Middle frontal gyrus (tissue), 1 donor: Measurements from ENCODE around the gene MED15.
"Not testable (repeated sequence)": the region's sequence is repeated elsewhere in the genome, so short reads cannot be mapped to it uniquely, and the experiment has no call there.

Experiments
- DNase-seq: peaks from one replicate; pipeline ENCODE4 v3.0.0-alpha.2; 2015; ENCODE audit warnings: low spot score; ENCODE audit errors: extremely low spot score

The MED15 gene

GRCh38 chr22:20507253-20508066 lies at the start of gene MED15:
Gene MED15 (plus strand): TSS chr22:20507610. CDS start chr22:20507679, 69 bp downstream.
- peak; percentile 85 for DNase-seq

- no peak for DNase-seq
These were observed 48.8 kb upstream of the MED15 start for GRCh38 chr22:20458530-20459151.

- no peak for DNase-seq
These were observed 48.3 kb upstream of the MED15 start for GRCh38 chr22:20459152-20459542.

- no peak for DNase-seq
These were observed 47.5 kb upstream of the MED15 start for GRCh38 chr22:20459862-20460261.

- no peak for DNase-seq
These were observed 43.9 kb upstream of the MED15 start for GRCh38 chr22:20463324-20464095.

GRCh38 chr22:20464096-20464614 lies 43.3 kb upstream of the MED15 start:
- no peak for DNase-seq

- no peak for DNase-seq
These were observed 42.3 kb upstream of the MED15 start for GRCh38 chr22:20464912-20465758.

GRCh38 chr22:20465759-20466077 lies 41.7 kb upstream of the MED15 start:
- no peak for DNase-seq

- DNase-seq = no peak
These were observed 40.6 kb upstream of the MED15 start for GRCh38 chr22:20466659-20467379.

GRCh38 chr22:20469110-20469868 lies 38.1 kb upstream of the MED15 start:
- no peak for DNase-seq

GRCh38 chr22:20470525-20470924 lies 36.9 kb upstream of the MED15 start:
- not testable (repeated sequence) for DNase-seq

- DNase-seq = no peak
These were observed 36.1 kb upstream of the MED15 start for GRCh38 chr22:20471126-20471833.

- no peak for DNase-seq
These were observed 34.6 kb upstream of the MED15 start for GRCh38 chr22:20472629-20473442.

- DNase-seq = no peak
These were observed 32.3 kb upstream of the MED15 start for GRCh38 chr22:20475115-20475436.

GRCh38 chr22:20475569-20475968 lies 31.8 kb upstream of the MED15 start:
- DNase-seq = not testable (repeated sequence)

GRCh38 chr22:20478059-20478458 lies 29.4 kb upstream of the MED15 start:
- not testable (repeated sequence) for DNase-seq

GRCh38 chr22:20479612-20480196 lies 27.7 kb upstream of the MED15 start:
- no peak for DNase-seq

- not testable (repeated sequence) for DNase-seq
These were observed 24.3 kb upstream of the MED15 start for GRCh38 chr22:20483143-20483506.
